HG03175 (cell line): Measurements from ENCODE around the gene PKNOX2.
A peak's percentile ranks its signal among the peaks of the same experiment; 100 is the strongest.

Experiments
- ATAC-seq: cut with Tn5 transposase; IDR thresholded peaks from one replicate; pipeline ENCODE4 v1.9.1; 2021; ENCODE audit warnings: mild to moderate bottlenecking, moderate library complexity; ENCODE audit not compliant: unreplicated experiment

Gene PKNOX2

DNA sequence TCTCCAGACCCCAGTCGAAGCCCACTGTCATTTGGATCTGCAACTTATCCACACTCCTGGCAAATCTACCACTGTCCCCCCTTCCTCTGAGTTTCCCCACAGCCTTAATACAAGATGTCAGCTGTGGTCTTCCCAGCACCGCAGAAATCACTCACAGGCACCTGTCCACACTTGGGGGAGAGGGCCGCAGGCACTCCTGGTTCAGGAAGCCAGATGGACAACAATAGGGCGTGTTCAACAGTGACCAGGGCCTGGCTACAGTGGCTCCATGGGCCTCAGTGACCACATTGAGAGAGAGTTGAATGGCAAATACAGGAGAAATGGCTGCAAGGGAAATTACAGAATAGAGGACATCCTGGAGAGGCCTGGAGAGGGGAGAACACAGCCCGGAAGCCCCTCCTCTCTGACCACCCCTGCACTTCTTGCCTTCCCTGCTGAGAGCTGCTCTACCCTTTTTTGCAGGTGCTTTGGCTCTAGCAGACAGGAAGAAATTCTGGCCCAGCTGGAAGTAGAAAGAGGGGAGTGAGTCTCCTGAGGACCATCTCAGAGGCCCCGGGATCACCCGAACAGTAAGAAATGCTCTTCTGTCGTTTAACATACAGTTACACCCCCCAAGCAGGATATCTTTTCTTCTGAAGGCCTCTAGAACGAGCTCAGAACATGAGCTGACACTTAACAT lies 166.9 kb downstream of the PKNOX2 start:
- no peak for ATAC-seq

GRCh38 chr11:125332821-125333220 lies 168.3 kb downstream of the PKNOX2 start:
- no peak for ATAC-seq

GRCh38 chr11:125333354-125334073 lies 169.0 kb downstream of the PKNOX2 start:
- ATAC-seq: no peak

- no peak for ATAC-seq
These were observed 170.6 kb downstream of the PKNOX2 start for GRCh38 chr11:125335106-125335505.

GRCh38 chr11:125337836-125338834 lies 173.6 kb downstream of the PKNOX2 start:
- ATAC-seq: no peak

DNA sequence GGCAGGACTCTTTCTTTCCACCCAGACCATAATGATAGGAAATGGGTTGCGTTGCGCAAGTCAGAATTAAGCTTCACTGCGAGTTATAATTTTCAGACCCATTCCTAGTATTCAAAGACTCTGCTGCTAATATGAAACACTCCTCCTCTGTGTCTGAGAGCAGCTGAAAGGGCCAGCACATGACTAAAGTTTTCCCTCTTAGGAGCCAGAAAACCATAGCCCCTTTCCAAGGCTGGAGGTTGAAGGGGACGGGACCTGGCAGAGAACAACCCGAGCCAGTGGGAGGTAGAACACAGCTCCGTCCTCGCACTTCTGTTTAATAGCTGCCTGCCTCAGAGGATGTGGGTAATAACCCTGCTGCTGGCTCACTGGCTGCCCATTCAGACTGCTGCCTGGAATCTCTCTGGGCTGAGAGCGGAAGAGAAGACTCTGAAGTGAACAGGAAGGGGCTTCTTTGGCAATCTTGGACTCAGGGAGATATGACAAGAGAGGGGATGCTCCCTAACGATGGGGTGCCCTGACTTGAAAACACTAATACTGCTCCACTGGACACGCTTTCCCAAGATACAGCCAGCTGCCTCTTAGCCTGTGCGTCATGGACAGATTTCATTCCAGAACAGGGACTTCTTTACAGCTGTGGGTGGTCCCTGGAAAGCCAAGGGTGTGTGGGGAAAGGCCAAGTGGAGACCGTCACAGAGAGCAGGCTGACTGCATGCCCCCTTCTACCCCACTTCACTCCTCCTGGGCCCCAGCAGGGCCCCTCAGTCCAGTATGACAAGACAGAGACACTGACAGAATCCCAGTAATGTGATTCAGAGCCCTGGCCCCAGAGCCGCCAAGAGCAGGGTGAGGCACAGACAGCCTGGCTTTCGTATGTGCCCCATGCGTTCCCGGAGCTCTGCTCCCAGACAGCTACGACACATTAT lies 174.6 kb downstream of the PKNOX2 start:
- ATAC-seq: no peak

DNA sequence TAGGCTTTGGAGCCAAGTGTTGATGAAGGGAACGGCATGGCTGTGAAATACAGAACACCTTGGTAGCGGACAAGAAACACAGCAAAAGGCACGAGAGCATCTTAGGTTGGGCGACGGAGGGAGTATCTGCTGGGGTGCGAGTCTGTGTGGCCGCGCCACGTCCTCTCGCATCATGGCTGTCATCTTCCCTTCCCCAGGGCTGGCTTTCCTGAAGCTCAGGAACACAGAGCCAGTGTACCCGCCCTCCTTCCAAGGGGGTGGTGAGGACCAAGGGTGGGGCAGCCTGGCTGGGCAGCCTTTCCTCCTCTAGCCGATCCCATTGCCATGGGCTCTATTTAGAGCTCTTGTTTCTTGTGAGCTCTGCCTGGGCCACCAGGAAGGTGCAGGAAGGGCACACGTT lies 177.1 kb downstream of the PKNOX2 start:
- ATAC-seq: no peak

GRCh38 chr11:125342281-125342930 lies 177.9 kb downstream of the PKNOX2 start:
- ATAC-seq: no peak

DNA sequence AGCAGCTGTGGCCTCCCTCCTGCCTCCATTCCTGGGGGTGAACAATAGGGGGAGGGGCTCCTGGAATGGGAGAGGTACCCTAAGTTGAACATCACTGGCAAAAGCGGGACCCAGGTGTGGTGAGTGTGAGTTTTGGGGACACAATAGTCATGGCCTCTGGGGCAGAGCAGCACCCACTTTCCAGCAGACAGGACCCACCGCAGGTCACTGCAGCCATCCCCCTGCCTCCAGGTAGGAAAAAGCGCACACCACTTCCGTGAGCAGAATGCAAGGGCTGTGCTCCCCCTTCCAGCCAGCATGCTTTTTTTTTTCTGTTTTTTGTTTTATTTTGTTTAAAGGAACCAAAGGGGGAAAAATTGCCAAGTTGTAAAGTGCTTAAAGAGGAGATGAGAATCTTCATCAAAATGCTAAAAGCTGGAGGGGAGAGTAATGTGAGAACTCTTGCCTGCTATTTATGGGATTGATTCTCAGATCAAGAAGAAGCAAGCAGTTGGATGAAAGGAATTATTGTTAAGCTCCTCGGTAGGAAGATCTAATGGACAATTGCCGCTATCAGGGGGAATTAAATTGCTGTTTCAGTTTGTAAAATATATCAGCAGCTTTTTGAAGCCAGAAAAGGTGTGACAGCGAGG lies 178.7 kb downstream of the PKNOX2 start:
- no peak for ATAC-seq

- ATAC-seq: no peak
These were observed 179.2 kb downstream of the PKNOX2 start for GRCh38 chr11:125343718-125344131.

GRCh38 chr11:125344846-125345420 lies 180.4 kb downstream of the PKNOX2 start:
- ATAC-seq: no peak

DNA sequence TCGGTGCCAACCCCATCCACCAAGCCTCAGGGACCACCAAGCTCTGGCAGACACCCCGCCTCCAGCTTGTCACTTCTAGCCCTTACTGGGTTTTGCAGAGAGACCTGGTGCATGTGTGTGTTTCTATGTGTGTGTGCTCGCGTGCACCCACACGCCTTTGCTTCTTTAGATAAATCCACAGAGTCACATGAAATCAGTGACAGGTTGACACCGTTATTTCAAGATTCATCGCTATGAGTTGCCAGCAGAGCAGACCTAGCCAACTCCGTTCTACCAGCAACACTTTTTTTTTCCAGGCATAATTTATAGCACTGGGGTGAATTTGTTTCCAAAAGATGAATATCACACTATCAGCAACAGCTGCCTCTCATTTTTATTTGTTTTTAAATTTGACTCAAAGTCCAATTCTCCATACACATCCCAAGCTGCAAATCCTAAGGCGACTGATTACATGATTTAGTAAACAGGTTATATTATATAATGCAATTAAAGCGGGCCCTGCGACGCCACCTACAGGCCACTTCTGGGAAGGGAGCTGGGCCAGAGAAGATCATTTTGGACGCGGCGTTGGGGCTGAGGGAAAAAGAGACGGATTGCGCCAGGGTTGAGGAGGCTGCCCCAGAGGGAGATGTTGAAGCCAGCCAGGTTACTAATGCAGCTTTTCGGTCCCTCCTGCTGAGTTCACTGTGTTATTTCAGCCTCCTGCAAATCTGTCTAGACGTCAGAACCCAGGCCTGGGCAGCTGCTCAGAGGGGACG lies 181.0 kb downstream of the PKNOX2 start:
- peak; percentile 61 for ATAC-seq

- no peak for ATAC-seq
These were observed 181.6 kb downstream of the PKNOX2 start for GRCh38 chr11:125346179-125346530.

DNA sequence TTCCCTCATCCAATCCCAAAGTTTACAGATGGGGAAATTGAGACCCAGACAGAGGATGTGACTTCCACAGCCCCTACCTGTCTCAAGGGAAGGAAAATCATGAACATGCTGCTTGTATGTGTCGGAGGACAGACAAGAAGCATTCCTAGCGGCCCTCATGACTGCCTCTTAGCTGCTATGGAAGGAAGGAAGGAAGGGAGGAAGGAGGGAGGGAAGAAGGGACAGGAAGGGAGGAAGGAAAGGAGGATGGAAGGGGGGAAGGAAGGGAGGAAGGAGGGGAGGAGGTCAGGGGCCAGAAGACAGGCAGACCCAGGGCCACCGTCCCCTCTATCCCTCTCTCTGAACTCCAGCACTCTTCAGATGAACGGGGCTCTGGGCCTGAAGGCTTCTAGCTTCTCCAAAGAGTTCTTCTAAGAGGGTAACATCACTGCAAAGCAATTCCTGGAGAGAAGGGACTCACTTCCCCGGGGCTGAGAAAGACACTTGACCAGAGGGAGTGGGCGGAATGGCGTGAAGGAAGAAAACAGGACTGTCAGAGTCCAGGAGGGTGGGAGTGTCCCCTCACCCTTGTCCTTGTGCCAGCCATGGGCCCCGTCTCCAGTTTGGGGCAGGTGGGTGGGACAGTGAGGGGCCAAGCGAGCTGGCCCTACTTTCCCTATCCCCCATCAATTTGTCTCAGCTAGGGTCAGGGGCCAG lies 182.2 kb downstream of the PKNOX2 start:
- ATAC-seq: no peak

DNA sequence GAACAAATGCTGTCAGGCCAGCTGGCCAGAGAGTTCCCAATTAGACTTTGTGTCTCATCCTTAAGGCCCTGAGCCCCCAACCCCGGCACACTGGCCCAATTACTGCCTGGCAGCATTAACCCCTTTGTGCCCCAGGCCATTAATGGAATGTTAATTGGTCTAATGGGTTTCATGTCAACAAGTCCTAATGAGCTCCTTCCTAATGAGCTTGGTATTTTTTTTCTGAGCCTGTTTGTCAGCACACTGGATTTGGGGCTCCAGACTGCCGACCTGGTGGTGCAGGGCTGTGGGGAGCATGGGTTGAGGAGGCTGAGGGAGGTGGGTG lies 182.7 kb downstream of the PKNOX2 start:
- no peak for ATAC-seq

GRCh38 chr11:125348141-125348651 lies 183.6 kb downstream of the PKNOX2 start:
- ATAC-seq: no peak

- no peak for ATAC-seq
These were observed 184.2 kb downstream of the PKNOX2 start for GRCh38 chr11:125348674-125349309.
